Stimulated activated naive CD8-positive, alpha-beta T cell treated with anti-CD3 and anti-CD28 coated beads, Interleukin-15, Interleukin-2, amounts not matched to agents 100 ng/mL and 50 ng/mL, for 24 hours (primary cell): ENCODE data around the gene ITPA.
A peak's percentile ranks its signal among the peaks of the same experiment; 100 is the strongest.

ENCODE experiments used
- H3K27ac Mint-ChIP-seq: one replicate; pipeline ENCODE4 v1.8.0; 2021; ENCODE audit warnings: mild to moderate bottlenecking, mixed read lengths
- H3K27me3 Mint-ChIP-seq: one replicate; pipeline ENCODE4 v1.8.0; 2021; ENCODE audit warnings: mixed read lengths
- H3K36me3 Mint-ChIP-seq: one replicate; pipeline ENCODE4 v1.8.0; 2021; ENCODE audit warnings: low read depth, mixed read lengths
- H3K4me1 Mint-ChIP-seq: one replicate; pipeline ENCODE4 v1.8.0; 2021; ENCODE audit warnings: low read depth, mixed read lengths
- H3K4me3 Mint-ChIP-seq: one replicate; pipeline ENCODE4 v1.8.0; 2021; ENCODE audit warnings: mild to moderate bottlenecking, mixed read lengths
- H3K9me3 Mint-ChIP-seq: one replicate; pipeline ENCODE4 v1.8.0; 2021; ENCODE audit warnings: mixed read lengths

ITPA gene

GRCh38 chr20:3226864-3227263 lies 17.6 kb downstream of the ITPA start:
- Mint-ChIP-seq H3K9me3 (no peaks in the 10 kb centered on the region), H3K27me3 (no peaks in the 10 kb centered on the region), H3K36me3 (peaks cover 7% of the 10 kb centered on the region), H3K4me3 (no peak overlapping the region), H3K4me1 (peaks cover 17% of the 10 kb centered on the region), H3K27ac (no peak overlapping the region)

GRCh38 chr20:3227506-3227905 lies 18.2 kb downstream of the ITPA start:
- H3K36me3 Mint-ChIP-seq, result peaks cover 5% of the 10 kb centered on the region
- peaks cover 14% of the 10 kb centered on the region for H3K4me1 Mint-ChIP-seq
- no peaks in the 10 kb centered on the region for H3K9me3 Mint-ChIP-seq
- no peaks in the 10 kb centered on the region for H3K27me3 Mint-ChIP-seq
- H3K4me3 Mint-ChIP-seq, result no peak overlapping the region
- no peak overlapping the region for H3K27ac Mint-ChIP-seq

GRCh38 chr20:3227936-3228749 lies 18.8 kb downstream of the ITPA start:
- H3K36me3 Mint-ChIP-seq, result no peaks in the 10 kb centered on the region
- no peak overlapping the region for H3K4me3 Mint-ChIP-seq
- H3K4me1 Mint-ChIP-seq, result peaks cover 8% of the 10 kb centered on the region
- no peaks in the 10 kb centered on the region for H3K9me3 Mint-ChIP-seq
- no peaks in the 10 kb centered on the region for H3K27me3 Mint-ChIP-seq
- no peak overlapping the region for H3K27ac Mint-ChIP-seq

GRCh38 chr20:3228750-3229032 lies 19.4 kb downstream of the ITPA start:
- H3K4me3 Mint-ChIP-seq, result no peak overlapping the region
- H3K4me1 Mint-ChIP-seq, result peaks cover 2% of the 10 kb centered on the region
- no peaks in the 10 kb centered on the region for H3K36me3 Mint-ChIP-seq
- H3K27ac Mint-ChIP-seq, result no peak overlapping the region
- no peaks in the 10 kb centered on the region for H3K9me3 Mint-ChIP-seq
- H3K27me3 Mint-ChIP-seq, result no peaks in the 10 kb centered on the region

GRCh38 chr20:3229158-3229557 lies 19.9 kb downstream of the ITPA start:
- Mint-ChIP-seq H3K4me1 (no peaks in the 10 kb centered on the region), H3K27me3 (no peaks in the 10 kb centered on the region), H3K27ac (no peak overlapping the region), H3K9me3 (no peaks in the 10 kb centered on the region), H3K36me3 (no peaks in the 10 kb centered on the region), H3K4me3 (no peak overlapping the region)

GRCh38 chr20:3229798-3230197 lies 20.5 kb downstream of the ITPA start:
- Mint-ChIP-seq H3K4me3 (no peak overlapping the region), H3K4me1 (no peaks in the 10 kb centered on the region), H3K9me3 (no peaks in the 10 kb centered on the region), H3K27me3 (no peaks in the 10 kb centered on the region), H3K27ac (no peak overlapping the region), H3K36me3 (no peaks in the 10 kb centered on the region)

- peaks cover 3% of the 10 kb centered on the region for H3K27me3 Mint-ChIP-seq
- H3K36me3 Mint-ChIP-seq, result no peaks in the 10 kb centered on the region
- no peak overlapping the region for H3K27ac Mint-ChIP-seq
- H3K9me3 Mint-ChIP-seq, result no peaks in the 10 kb centered on the region
- H3K4me1 Mint-ChIP-seq, result no peaks in the 10 kb centered on the region
- no peak overlapping the region for H3K4me3 Mint-ChIP-seq
These were observed 21.8 kb downstream of the ITPA start for GRCh38 chr20:3231116-3231515.

GRCh38 chr20:3231889-3232588 lies 22.7 kb downstream of the ITPA start:
- H3K4me1 Mint-ChIP-seq, result no peaks in the 10 kb centered on the region
- H3K4me3 Mint-ChIP-seq, result no peak overlapping the region
- no peak overlapping the region for H3K27ac Mint-ChIP-seq
- peaks cover 12% of the 10 kb centered on the region for H3K27me3 Mint-ChIP-seq
- no peaks in the 10 kb centered on the region for H3K9me3 Mint-ChIP-seq
- H3K36me3 Mint-ChIP-seq, result no peaks in the 10 kb centered on the region

GRCh38 chr20:3233131-3233990 lies 24.1 kb downstream of the ITPA start:
- Mint-ChIP-seq H3K27me3 (peaks cover 22% of the 10 kb centered on the region), H3K9me3 (no peaks in the 10 kb centered on the region), H3K36me3 (no peaks in the 10 kb centered on the region), H3K27ac (no peak overlapping the region), H3K4me1 (no peaks in the 10 kb centered on the region), H3K4me3 (no peak overlapping the region)

- Mint-ChIP-seq H3K27ac (no peak overlapping the region), H3K9me3 (no peaks in the 10 kb centered on the region), H3K4me1 (no peaks in the 10 kb centered on the region), H3K4me3 (no peak overlapping the region), H3K27me3 (peaks cover 22% of the 10 kb centered on the region), H3K36me3 (no peaks in the 10 kb centered on the region)
These were observed 24.7 kb downstream of the ITPA start for GRCh38 chr20:3233991-3234498.

GRCh38 chr20:3235666-3236324 lies 26.5 kb downstream of the ITPA start:
- H3K4me3 Mint-ChIP-seq, result no peak overlapping the region
- peaks cover 37% of the 10 kb centered on the region for H3K27me3 Mint-ChIP-seq
- no peaks in the 10 kb centered on the region for H3K36me3 Mint-ChIP-seq
- H3K9me3 Mint-ChIP-seq, result no peaks in the 10 kb centered on the region
- H3K27ac Mint-ChIP-seq, result no peak overlapping the region
- peaks cover 7% of the 10 kb centered on the region for H3K4me1 Mint-ChIP-seq

- peak overlapping the region; percentile 70 for H3K4me3 Mint-ChIP-seq
- H3K27me3 Mint-ChIP-seq, result peaks cover 47% of the 10 kb centered on the region
- H3K36me3 Mint-ChIP-seq, result peaks cover 3% of the 10 kb centered on the region
- H3K27ac Mint-ChIP-seq, result no peak overlapping the region
- H3K9me3 Mint-ChIP-seq, result no peaks in the 10 kb centered on the region
- H3K4me1 Mint-ChIP-seq, result peaks cover 7% of the 10 kb centered on the region
These were observed 28.0 kb downstream of the ITPA start for GRCh38 chr20:3237011-3237957.

- Mint-ChIP-seq H3K27me3 (peaks cover 50% of the 10 kb centered on the region), H3K36me3 (peaks cover 3% of the 10 kb centered on the region), H3K27ac (no peak overlapping the region), H3K9me3 (no peaks in the 10 kb centered on the region), H3K4me1 (peaks cover 7% of the 10 kb centered on the region), H3K4me3 (peak overlapping the region; percentile 73)
These were observed 28.8 kb downstream of the ITPA start for GRCh38 chr20:3237958-3238615.
